ENCODE results near the gene UCMA. TPM values are rescaled to one million over a fixed set of nuclear protein-coding genes. Genes with fewer than 3 reads are reported as not detected.
"Not testable (repeated sequence)": the region's sequence is repeated elsewhere in the genome, so short reads cannot be mapped to it uniquely, and the experiment has no call there.

Gene UCMA
- total RNA-seq, 1 donor from 2014 or later: not detected

- H3K36me3 Mint-ChIP-seq (ENCODE audit: low read depth): peaks cover 3% of the 10 kb centered on the region
- no peak for TF ChIP-seq CTCF (IDR thresholded peaks at IDR 0.05)
- no peak overlapping the region for H3K27ac Mint-ChIP-seq (ENCODE audit: unreplicated experiment)
- no peaks in the 10 kb centered on the region for H3K4me1 Mint-ChIP-seq (ENCODE audit: low read depth)
- no peak overlapping the region for H3K4me3 Mint-ChIP-seq (ENCODE audit: unreplicated experiment)
- no peak for DNase-seq (ENCODE audit: low spot score)
- peaks cover 9% of the 10 kb centered on the region for H3K27me3 Mint-ChIP-seq (ENCODE audit: low read depth)
- H3K9me3 Mint-ChIP-seq (ENCODE audit: low read depth): peaks cover 5% of the 10 kb centered on the region
Measured at GRCh38 chr10:13257621-13258140, 23.5 kb upstream of the UCMA start.

- Mint-ChIP-seq H3K27ac (ENCODE audit: unreplicated experiment) (no peak overlapping the region), H3K27me3 (ENCODE audit: low read depth) (peaks cover 9% of the 10 kb centered on the region), H3K4me1 (ENCODE audit: low read depth) (no peaks in the 10 kb centered on the region), H3K36me3 (ENCODE audit: low read depth) (peaks cover 2% of the 10 kb centered on the region), H3K9me3 (ENCODE audit: low read depth) (peaks cover 5% of the 10 kb centered on the region), H3K4me3 (ENCODE audit: unreplicated experiment) (no peak overlapping the region)
- DNase-seq (ENCODE audit: low spot score): no peak
- no peak for TF ChIP-seq CTCF (IDR thresholded peaks at IDR 0.05)
Measured at GRCh38 chr10:13256627-13257026, 22.5 kb upstream of the UCMA start.

GRCh38 chr10:13253726-13254125 is 19.6 kb upstream of the UCMA start:
- Mint-ChIP-seq H3K27me3 (ENCODE audit: low read depth) (peaks cover 9% of the 10 kb centered on the region), H3K4me3 (ENCODE audit: unreplicated experiment) (no peak overlapping the region), H3K27ac (ENCODE audit: unreplicated experiment) (no peak overlapping the region), H3K4me1 (ENCODE audit: low read depth) (no peaks in the 10 kb centered on the region), H3K36me3 (ENCODE audit: low read depth) (peaks cover 1% of the 10 kb centered on the region), H3K9me3 (ENCODE audit: low read depth) (peaks cover 5% of the 10 kb centered on the region)
- TF ChIP-seq CTCF (IDR thresholded peaks at IDR 0.05): no peak
- DNase-seq (ENCODE audit: low spot score): no peak

- Mint-ChIP-seq H3K27ac (ENCODE audit: unreplicated experiment) (no peak overlapping the region), H3K36me3 (ENCODE audit: low read depth) (no peaks in the 10 kb centered on the region), H3K27me3 (ENCODE audit: low read depth) (peaks cover 2% of the 10 kb centered on the region), H3K4me1 (ENCODE audit: low read depth) (no peaks in the 10 kb centered on the region), H3K9me3 (ENCODE audit: low read depth) (no peaks in the 10 kb centered on the region), H3K4me3 (ENCODE audit: unreplicated experiment) (no peak overlapping the region)
- no peak for TF ChIP-seq CTCF (IDR thresholded peaks at IDR 0.05)
- no peak for DNase-seq (ENCODE audit: low spot score)
Measured at GRCh38 chr10:13247784-13248183, 13.6 kb upstream of the UCMA start.

- H3K4me3 Mint-ChIP-seq (ENCODE audit: unreplicated experiment): no peak overlapping the region
- no peak for TF ChIP-seq CTCF (IDR thresholded peaks at IDR 0.05)
- H3K4me1 Mint-ChIP-seq (ENCODE audit: low read depth): no peaks in the 10 kb centered on the region
- DNase-seq (ENCODE audit: low spot score): no peak
- no peaks in the 10 kb centered on the region for H3K9me3 Mint-ChIP-seq (ENCODE audit: low read depth)
- H3K36me3 Mint-ChIP-seq (ENCODE audit: low read depth): no peaks in the 10 kb centered on the region
- H3K27me3 Mint-ChIP-seq (ENCODE audit: low read depth): peaks cover 2% of the 10 kb centered on the region
- no peak overlapping the region for H3K27ac Mint-ChIP-seq (ENCODE audit: unreplicated experiment)
Measured at GRCh38 chr10:13247246-13247645, 13.1 kb upstream of the UCMA start.

GRCh38 chr10:13242260-13242659 is 8.1 kb upstream of the UCMA start:
- H3K27ac Mint-ChIP-seq (ENCODE audit: unreplicated experiment); H3K4me1 Mint-ChIP-seq (ENCODE audit: low read depth); DNase-seq (ENCODE audit: low spot score); H3K27me3 Mint-ChIP-seq (ENCODE audit: low read depth); H3K9me3 Mint-ChIP-seq (ENCODE audit: low read depth); H3K36me3 Mint-ChIP-seq (ENCODE audit: low read depth); H3K4me3 Mint-ChIP-seq (ENCODE audit: unreplicated experiment): not testable (repeated sequence)
